Skin epidermis (tissue), 12 donors: ENCODE results near the gene CNTNAP2.
"Not testable (repeated sequence)": the region's sequence is repeated elsewhere in the genome, so short reads cannot be mapped to it uniquely, and the experiment has no call there.

Source experiments
- H3K27ac ChIP-seq, 21 experiments: fragments of 200-600 bp; sonication (generic) in 11 of 21; one replicate each; pipeline ENCODE4 v1.5.0; 2020; ENCODE audit warnings: mild to moderate bottlenecking in 3 of 21, inconsistent platforms in 2 of 21, moderate library complexity in 2 of 21
- H3K4me3 ChIP-seq, 7 experiments: fragments of 200-600 bp; sonication (generic) in 2 of 7; one replicate each; pipeline ENCODE4 v1.5.0; 2020; ENCODE audit warnings: inconsistent platforms in 2 of 7, mild to moderate bottlenecking in 2 of 7, moderate library complexity in 1 of 7

The CNTNAP2 gene

GRCh38 chr7:148041156-148041555 is 1924.6 kb downstream of the CNTNAP2 start:
- no peak overlapping the region for H3K4me3 ChIP-seq
- H3K27ac ChIP-seq = no peak overlapping the region

GRCh38 chr7:148042935-148043631 is 1926.5 kb downstream of the CNTNAP2 start:
- H3K4me3 ChIP-seq = no peak overlapping the region
- no peak overlapping the region for H3K27ac ChIP-seq

DNA sequence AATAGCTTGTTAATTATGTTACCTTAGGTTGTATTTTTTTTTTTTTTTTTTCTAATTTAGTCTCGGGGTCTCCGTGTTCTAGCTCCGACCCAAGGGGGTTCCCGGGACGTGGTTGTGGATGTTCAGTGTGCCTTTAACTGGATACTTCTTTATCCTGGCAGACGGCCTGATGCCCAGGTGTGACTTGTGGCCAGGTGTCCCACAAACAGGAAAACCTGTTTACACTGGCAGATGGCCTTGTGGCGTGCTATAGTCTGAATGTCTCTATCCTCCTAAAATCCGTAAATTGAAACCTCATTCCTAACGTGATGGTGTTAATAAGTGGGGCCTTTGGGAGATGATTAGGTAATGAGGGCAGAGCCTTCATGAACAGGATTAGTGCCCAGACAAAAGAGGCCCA is 1927.6 kb downstream of the CNTNAP2 start:
- H3K27ac ChIP-seq = no peak overlapping the region
- H3K4me3 ChIP-seq = no peak overlapping the region

DNA sequence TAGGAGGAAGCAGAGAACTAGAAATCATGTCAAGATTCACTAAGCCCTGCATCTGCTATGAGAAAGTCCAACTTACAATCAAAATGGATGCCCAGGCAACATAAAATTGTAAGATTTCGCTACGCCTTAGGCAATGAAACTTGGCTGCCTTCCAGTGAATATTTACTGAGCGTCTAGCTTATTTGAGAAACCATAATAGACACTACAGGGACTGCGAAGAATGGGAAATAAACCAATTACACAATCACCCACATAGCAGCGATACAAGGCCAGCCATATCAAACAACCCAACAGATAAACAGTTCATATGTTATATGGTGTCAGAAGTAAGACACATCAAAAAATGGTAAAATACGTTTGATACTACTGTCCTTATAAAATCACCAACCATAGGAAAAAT is 1928.9 kb downstream of the CNTNAP2 start:
- Histone ChIP-seq H3K27ac (no peak overlapping the region), H3K4me3 (no peak overlapping the region)

GRCh38 chr7:148049068-148049467 is 1932.5 kb downstream of the CNTNAP2 start:
- Histone ChIP-seq H3K4me3 (no peak overlapping the region), H3K27ac (no peak overlapping the region)

GRCh38 chr7:148050492-148051158 is 1934.0 kb downstream of the CNTNAP2 start:
- Histone ChIP-seq H3K4me3 (no peak overlapping the region), H3K27ac (no peak overlapping the region)

GRCh38 chr7:148056406-148056805 is 1939.8 kb downstream of the CNTNAP2 start:
- no peak overlapping the region for H3K27ac ChIP-seq
- H3K4me3 ChIP-seq = no peak overlapping the region

GRCh38 chr7:148058092-148058491 is 1941.5 kb downstream of the CNTNAP2 start:
- Histone ChIP-seq H3K4me3 (no peak overlapping the region), H3K27ac (no peak overlapping the region)

DNA sequence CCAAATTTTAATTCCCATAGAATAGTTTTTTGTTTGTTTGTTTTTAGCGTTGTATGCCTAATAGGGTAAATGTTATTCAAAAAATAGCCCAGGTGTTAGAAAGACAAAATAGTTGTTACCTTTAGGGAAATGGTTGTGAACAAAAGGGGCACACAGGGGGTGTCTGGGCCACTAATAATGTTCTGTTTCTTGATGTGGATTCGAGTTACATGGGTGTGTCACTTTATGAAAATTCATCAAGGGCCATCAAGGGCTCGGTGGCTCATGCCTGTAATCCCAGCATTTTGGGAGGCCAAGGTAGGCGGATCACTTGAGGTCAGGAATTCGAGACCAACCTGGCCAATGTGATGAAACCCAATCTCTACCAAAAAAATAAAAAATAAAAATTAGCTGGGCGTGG is 1942.2 kb downstream of the CNTNAP2 start:
- H3K4me3 ChIP-seq = no peak overlapping the region

DNA sequence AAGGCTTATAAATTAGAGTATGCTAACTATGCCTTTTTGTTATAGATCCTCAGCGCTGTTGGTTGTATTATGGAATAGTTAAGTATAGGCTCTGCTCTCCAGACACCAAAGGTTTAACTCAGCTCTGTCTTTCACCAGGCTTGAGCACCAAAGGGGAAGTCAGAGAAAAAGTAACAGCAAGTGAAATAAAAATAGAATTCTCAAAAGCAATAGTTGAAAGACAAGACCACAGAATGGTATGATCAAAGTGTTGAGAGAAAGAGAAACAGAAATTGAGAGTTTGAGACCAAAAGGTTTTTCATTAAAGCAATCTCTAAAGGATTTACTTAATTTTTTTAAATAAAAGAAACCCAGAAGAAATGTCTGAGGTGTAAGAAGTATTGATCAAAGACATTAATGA is 1944.1 kb downstream of the CNTNAP2 start:
- Histone ChIP-seq H3K4me3 (no peak overlapping the region), H3K27ac (no peak overlapping the region)

More for the DNA sequence above, 1942.2 kb downstream of the CNTNAP2 start:
- no peak overlapping the region for H3K27ac ChIP-seq

DNA sequence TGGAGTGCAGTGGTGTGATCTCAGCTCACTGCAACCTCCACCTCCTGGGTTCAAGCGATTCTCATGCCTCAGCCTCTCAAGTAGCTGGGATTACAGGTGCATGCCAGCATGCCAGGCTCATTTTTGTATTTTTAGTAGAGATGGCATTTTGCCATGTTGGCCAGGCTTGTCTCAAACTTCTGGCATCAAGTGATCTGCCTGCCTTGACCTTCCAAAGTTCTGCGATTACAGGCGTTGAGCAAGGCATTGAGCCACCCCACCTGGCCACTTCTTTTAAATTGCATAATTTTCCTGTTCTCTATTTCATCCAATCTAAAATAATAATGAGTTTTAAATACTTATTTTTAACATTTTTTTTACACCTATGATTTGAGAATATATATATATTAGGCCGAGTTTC is 1961.5 kb downstream of the CNTNAP2 start:
- H3K27ac ChIP-seq = not testable (repeated sequence)

DNA sequence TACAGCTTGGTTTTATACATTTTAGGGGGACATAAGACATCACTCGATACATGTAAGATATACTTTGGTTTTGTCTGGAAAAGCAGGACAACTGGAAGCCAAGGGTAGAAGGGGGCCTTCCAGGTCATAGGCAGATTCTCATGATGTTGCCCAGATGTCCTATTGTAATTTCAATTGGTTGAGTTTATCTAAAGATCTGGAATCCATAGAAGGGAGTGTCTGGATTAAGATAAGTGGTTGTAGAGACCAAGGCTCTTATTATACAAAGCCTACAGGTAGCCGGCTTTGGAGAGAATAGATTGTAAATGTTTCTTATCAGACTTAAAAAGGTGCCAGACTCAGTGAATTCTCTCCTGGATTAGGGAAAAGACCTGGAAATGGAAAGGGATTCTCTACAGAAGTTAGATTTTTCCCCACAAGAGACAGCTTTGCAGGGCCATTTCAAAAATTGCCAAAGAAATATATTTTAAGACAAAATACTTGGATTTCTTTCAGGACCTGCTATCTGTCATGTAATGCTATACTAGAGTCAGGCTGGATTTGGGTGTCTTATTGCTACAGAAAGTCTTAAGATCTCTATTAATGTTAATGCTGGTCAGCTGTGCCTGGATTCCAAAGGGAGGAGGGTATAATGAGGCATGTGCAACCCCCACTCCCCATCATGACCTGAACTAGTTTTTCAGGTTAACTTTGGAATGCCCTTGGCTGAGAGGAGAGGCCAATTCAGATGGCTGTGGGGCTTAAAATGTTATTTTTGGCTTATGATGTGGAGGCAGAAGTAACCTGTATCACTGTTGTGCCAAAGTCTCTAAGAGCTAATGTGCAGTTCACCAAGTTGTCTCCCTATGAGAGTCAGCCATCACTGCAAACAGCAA is 1962.8 kb downstream of the CNTNAP2 start:
- H3K27ac ChIP-seq = no peak overlapping the region
- no peak overlapping the region for H3K4me3 ChIP-seq

More for the DNA sequence above, 1961.5 kb downstream of the CNTNAP2 start:
- H3K4me3 ChIP-seq = not testable (repeated sequence)

DNA sequence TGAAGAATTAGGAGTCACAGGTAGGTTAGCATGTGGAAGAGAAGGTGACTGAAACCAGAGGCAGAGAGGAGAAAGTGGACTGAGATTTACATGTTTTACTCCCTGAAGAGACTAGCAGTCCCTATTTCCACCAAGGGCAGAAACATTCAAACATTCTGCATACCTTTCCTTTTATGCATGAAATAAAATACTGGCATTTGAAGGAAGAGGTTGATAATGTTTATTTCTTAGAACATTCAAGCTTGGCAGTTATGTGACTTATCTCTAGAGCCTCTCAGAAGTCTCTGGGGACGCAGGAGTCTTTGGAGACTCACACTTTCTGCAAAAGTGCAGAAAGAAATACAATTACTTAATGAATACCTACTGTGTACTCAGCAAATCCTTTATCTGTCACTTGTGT is 1966.8 kb downstream of the CNTNAP2 start:
- Histone ChIP-seq H3K4me3 (no peak overlapping the region), H3K27ac (no peak overlapping the region)

DNA sequence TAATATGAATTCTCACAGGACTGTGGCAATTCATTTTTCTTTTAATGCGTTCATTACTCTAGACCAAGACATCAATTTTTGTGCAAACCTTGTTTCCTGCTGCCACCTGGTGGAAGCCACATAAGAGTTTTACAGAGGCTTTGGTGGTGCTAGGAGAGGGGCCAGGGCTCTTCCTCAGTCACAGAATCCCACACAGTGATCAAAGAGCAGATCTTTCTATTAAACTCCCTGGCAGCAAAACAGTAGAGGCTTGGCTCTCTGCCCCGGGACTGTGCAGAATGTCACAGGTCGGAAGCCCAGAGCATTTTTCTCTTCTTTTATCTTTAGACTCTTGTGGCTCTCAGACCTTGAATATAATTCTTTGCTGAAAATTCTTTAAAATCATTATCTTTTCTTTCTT is 1967.5 kb downstream of the CNTNAP2 start:
- Histone ChIP-seq H3K27ac (no peak overlapping the region), H3K4me3 (no peak overlapping the region)

DNA sequence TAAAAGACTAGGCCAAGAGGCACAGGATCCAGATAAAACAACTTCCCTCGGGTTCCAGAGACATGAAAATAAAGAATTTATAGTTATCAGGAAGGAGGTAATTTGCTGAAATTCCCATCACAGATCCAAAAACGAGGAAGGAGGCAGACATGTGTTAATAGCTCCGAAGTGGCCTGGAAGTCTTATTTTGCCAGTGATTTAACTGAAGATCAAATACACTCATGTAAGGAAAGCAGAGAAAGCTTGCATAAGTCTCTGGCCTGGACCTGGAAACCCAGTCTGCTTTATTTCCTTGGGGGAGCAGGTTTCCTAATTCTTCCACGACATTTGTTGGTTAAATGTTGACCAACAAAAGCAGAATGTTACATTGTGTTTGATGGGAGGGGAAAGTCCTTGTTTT is 1975.3 kb downstream of the CNTNAP2 start:
- Histone ChIP-seq H3K27ac (no peak overlapping the region), H3K4me3 (no peak overlapping the region)

- no peak overlapping the region for H3K27ac ChIP-seq
- H3K4me3 ChIP-seq = no peak overlapping the region
Observed at GRCh38 chr7:148093375-148094166, 1977.0 kb downstream of the CNTNAP2 start.

DNA sequence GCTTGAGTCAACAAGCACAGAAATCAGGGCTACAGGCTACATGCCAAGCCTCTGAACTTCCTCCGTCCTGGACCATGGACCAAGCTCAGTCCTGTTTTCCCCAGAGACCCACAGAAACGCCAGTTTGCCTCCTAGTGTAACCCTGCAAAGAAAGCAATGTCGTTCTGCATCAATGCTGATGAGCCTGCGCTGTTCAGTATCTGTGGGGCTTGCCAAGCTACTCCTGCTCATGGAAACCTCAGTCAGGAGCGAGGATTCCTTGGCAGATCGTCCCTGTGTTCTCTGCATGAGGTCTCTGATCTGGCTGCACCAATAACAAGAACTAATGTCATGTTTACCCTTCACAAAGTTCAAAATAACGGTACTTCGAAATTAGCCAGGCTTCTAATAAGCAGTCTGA is 1978.5 kb downstream of the CNTNAP2 start:
- H3K4me3 ChIP-seq = no peak overlapping the region

GRCh38 chr7:148104136-148104716 is 1987.6 kb downstream of the CNTNAP2 start:
- no peak overlapping the region for H3K4me3 ChIP-seq

More for the DNA sequence above, 1978.5 kb downstream of the CNTNAP2 start:
- H3K27ac ChIP-seq = no peak overlapping the region

DNA sequence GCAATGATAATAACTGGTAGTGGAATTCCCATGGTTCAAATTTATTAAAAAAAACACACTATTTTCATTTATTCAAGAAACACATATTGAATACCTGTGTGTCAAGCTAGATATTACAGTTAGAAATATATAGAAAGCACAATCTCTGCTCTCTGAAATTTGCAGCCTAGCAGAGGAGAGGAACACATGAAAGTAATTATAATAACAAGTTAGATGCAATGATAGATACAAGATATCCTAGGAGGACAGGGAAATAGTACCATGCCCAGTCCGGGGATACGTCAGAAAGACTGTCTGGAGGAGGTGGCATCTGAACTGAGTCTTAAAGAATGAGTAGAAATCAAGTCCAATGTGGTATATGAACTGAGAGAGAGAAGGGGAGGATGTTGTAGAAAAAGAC is 1988.3 kb downstream of the CNTNAP2 start:
- H3K4me3 ChIP-seq = no peak overlapping the region
- H3K27ac ChIP-seq = no peak overlapping the region

More at GRCh38 chr7:148104136-148104716, 1987.6 kb downstream of the CNTNAP2 start:
- no peak overlapping the region for H3K27ac ChIP-seq
